Left lobe of liver (tissue), 2 donors: Measurements from ENCODE around the gene CALY. TPM values are rescaled to one million over a fixed set of nuclear protein-coding genes. Genes with fewer than 3 reads are reported as not detected.
A peak's percentile ranks its signal among the peaks of the same experiment; 100 is the strongest.
"Not testable (repeated sequence)": the region's sequence is repeated elsewhere in the genome, so short reads cannot be mapped to it uniquely, and the experiment has no call there.

ENCODE experiments used
- ATAC-seq: fragments of 200-7000 bp; cut with Tn5 transposase; one replicate; pipeline ENCODE4 v1.9.1; 2020; ENCODE audit warnings: mild to moderate bottlenecking, moderate library complexity
- DNase-seq: peaks from one replicate; pipeline ENCODE4 v3.0.0-alpha.2; 2020; ENCODE audit warnings: low spot score
- total RNA-seq: library from RNA; stranded (reverse); gene quantifications from one replicate; pipeline ENCODE4 v1.2.1, GENCODE V29; 2021
- donor health status: DM: no; HTN: no; CAD: no; lungs with moderate emphysema.
- donor health status: DM: no; HTN: yes; CAD: no.

Gene CALY
- total RNA-seq, result 0.45 TPM

- DNase-seq (no peak), ATAC-seq (no peak)
Observed at GRCh38 chr10:133336577-133337369, at the start of gene CALY. TSS of gene CALY (minus strand) at chr10:133336896. CDS start at chr10:133328989, 7,907 bp downstream.

GRCh38 chr10:133385214-133385613 is 48.5 kb upstream of the CALY start:
- DNase-seq (no peak), ATAC-seq (no peak)

- DNase-seq, result no peak
- no peak for ATAC-seq
Observed at GRCh38 chr10:133384071-133384470, 47.4 kb upstream of the CALY start.

DNA sequence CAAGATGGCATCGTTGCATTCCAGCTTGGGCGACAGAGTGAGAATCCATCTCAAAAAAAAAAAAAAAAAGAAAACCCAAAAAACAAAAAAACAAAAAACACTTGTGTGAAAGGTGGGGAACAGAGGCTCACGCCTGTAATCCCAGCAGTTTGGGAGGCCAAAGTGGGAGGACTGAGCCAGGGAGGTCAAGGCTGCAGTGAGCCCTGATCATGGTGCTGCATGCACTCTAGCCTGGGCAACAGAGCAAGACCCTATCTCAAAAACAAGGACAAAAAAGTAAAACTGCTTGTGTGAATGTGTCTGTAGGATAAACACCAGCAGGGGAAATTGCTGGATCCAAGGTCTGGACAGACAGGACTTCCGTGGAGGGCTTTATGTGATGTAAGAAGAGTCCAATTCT is 46.9 kb upstream of the CALY start:
- no peak for ATAC-seq

GRCh38 chr10:133381036-133381435 is 44.3 kb upstream of the CALY start:
- DNase-seq (no peak), ATAC-seq (no peak)

More for the DNA sequence above, 46.9 kb upstream of the CALY start:
- DNase-seq, result no peak

GRCh38 chr10:133379801-133380666 is 43.3 kb upstream of the CALY start:
- ATAC-seq, result no peak
- DNase-seq, result no peak

- ATAC-seq, result peak; percentile 65
- peak; percentile 76 for DNase-seq
Observed at GRCh38 chr10:133379152-133379800, 42.6 kb upstream of the CALY start, which contains the start of gene PAOX. TSS of gene PAOX (plus strand) at chr10:133379262. CDS start at chr10:133379317, 55 bp downstream.

DNA sequence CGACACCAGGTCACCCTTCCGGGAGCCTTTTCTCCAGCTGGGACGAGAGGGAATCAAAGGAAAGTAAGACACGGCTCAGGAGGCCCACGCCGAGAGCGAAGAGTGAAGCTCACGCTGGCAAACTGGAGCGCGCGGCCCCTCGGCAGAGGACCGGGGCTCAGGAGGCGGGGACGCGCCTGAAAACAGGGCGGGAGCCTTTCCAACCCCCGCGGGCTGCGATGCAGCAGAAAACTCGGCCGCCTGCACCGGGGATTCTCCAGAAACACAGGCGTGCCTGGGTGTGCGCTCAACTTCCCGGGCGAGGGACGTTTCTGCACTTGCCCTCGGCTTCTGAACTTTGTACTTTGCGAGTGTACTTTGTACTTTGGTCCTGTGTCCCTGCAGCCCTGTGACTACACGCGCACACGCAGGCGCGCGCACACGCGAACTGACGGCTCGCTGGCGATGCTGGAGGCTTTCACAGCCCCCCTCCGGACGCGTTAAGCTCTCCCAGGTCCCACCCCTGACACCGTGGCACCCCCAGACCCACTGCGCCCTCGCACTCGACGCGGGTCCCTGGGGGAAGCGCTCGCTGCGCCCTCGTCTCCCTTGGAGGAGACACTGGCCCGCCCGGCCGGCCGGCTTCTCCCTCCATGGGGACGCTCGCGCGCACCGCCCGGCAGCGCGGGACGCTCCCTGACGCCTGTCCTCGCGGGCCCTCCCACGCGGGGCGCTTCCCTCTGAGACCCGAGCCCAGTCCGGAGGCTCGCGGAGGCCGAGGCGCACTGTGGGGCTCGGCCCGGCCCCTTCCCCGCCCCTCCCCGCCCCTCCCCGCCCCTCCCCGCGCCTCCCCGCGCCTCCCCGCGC is 41.8 kb upstream of the CALY start:
- DNase-seq, result peak; percentile 88
- peak; percentile 82 for ATAC-seq

GRCh38 chr10:133377818-133378250 is 41.1 kb upstream of the CALY start:
- no peak for ATAC-seq
- no peak for DNase-seq

- no peak for DNase-seq
- ATAC-seq, result no peak
Observed at GRCh38 chr10:133377025-133377817, 40.5 kb upstream of the CALY start.

DNA sequence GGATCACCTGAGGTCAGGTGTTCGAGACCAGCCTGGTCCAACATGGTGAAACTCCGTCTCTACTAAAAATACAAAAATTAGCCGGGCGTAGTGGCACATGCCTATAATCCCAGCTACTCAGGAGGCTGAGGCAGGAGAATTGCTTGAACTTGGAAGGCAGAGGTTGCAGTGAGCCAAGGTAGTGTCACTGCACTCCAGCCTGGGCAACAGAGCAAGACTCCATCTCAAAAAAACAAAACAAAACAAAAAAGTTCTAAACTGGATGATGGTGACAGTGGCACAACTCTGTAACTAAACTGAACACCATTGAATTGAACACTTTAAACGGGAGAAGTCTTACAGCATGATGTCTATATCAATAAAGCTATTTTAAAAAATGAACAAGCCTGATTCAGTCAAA is 39.5 kb upstream of the CALY start:
- ATAC-seq, DNase-seq: not testable (repeated sequence)

DNA sequence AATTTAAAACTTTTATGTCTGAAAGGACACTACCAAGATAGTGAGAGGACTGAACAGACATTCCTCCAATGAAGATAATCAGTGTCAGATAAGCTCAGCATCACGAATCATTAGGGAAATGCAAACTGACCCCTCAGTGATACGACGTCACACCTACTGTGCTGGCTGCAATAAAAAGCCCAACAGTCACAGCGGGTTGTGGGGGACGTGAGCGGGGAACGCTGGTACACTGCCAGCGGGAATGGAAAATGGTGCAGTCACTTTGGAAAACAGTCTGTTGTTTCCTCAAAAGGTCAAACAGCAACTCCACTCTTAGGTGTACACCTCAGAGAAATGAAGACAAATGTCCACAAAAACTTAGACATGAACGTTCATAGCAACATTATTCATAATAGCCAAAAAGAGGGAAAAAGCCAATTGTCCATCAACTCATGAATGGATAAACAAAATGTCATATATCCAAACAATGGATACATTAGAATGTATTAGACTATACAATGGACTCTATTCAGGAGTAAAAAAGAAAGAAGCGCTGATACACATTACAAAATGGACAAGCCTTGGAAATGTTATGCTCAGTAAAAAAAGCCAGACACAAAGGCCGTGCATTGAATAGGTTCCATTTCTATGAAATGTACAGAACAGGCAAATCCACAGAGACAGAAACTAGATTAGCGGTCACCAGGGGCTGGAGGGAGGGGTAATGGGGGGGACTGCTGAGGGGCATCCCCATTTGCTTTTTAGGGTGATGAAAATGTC is 38.8 kb upstream of the CALY start:
- ATAC-seq (no peak), DNase-seq (no peak)

DNA sequence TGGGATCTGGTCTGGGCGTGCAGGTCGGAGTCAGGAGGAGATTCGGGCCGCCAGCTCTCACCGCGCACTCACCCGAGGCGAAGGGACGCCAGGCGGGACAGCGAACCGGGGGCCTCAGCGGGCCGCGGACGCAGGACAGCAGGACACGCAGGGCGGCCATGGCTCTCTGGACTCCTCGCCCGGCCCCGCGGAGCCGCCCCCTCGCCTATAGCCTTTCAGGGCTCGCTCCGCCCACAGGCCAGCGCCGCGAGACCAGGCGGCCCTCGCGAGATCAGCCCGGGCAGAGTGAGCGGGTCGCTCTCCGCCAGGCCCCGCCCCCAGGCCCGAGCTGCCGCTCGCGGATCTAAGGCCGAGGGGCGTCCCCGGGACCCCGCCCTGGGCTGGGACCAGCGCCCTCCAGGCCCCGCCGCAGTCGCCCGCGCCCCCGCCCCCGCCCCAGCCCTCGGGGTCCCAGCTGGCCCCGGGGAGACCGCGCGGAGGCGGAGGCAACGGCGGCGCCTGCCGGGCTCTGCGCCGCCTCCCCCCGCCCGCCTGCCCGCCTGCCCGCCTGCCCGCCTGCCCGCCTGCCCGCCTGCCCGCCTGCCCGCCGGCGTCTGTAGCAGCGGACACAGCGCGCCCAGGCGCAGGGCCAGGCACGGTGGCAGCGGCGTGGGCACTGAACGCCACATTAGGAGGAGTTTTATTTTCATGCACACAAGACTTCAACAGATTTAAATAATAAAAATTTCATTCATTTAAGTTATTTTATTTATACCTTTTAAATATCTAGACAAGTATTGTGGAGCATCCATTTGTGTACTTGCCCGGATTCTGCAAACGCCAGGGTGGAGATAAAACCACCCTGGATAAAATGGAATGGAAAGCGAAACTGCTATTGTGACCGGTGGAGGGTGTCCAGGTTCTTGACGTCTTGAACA is 36.7 kb upstream of the CALY start, which contains the start of gene ECHS1:
ECHS1 (minus strand) TSS at position 181 of the 917 bp plus-strand sequence; CDS start at position 160, 21 bp downstream.
- peak; percentile 98 for DNase-seq
- peak; percentile 84 for ATAC-seq

DNA sequence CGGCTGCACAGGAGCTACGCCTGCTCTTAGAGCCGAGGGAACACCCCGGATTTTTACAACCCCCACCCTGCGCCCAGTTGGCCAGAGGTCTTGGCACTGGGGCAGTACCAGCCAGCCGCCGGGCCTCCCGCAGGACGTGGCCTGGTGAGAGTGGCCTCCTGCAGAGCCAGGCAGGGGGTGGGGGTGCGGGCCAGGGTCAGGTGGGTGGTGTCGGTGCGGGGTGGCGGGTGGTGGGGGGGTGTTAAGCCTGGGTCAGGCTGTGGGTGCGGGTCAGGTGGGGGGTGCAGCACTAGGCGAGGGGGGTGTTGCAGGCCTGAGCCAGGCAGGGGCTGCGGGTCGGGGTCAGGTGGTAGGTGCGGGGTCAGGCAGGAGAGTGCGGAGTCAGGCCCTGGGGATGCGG is 35.8 kb upstream of the CALY start:
- peak; percentile 76 for DNase-seq
- peak; percentile 47 for ATAC-seq

- ATAC-seq, result no peak
- DNase-seq, result no peak
Observed at GRCh38 chr10:133370030-133370786, 33.5 kb upstream of the CALY start.

DNA sequence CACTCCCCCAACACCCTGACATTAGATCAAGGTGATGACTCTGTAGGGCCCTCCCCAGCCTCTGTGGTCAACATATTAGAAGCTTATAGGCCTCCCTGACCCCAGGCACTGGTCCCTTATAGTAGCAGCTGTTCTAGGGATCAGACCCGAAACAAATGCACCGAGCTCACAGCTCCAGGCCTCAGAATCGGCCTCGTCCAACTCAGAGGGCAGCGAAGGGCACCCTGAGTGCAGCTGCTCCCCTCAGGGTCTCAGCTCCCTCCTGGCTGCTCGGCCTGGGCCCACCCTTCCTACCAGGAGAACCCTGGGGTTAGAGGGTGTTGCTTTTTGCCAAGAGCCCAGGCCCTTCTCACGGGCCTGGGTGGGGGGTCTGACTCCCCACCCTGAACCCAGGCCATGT is 31.5 kb upstream of the CALY start:
- DNase-seq (no peak), ATAC-seq (no peak)

DNA sequence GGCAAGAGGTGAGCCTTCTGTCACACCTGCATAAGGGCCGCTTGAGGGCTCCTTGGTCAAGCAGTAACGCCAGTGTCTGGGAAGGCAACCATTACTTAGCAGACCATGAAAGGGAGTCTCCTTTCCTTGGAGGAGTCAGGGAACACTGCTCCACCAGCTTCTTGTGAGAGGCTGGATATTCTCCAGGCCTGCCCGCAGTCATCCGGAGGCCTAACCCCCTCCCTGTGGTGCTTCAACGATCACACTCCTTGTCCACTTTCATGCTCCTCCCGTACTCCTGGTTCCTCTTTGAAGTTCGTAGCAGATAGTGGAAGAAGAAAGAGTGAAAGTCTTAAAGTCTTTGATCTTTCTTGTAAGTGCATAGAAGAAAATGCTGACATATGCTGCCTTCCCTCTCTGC is 30.8 kb upstream of the CALY start:
- not testable (repeated sequence) for ATAC-seq, DNase-seq
